HG02973 (cell line): ENCODE data around the gene HPCAL1.
A peak's percentile ranks its signal among the peaks of the same experiment; 100 is the strongest.
"Not testable (repeated sequence)": the region's sequence is repeated elsewhere in the genome, so short reads cannot be mapped to it uniquely, and the experiment has no call there.

ENCODE experiments used
- ATAC-seq: cut with Tn5 transposase; IDR thresholded peaks from one replicate; pipeline ENCODE4 v1.9.1; 2021; ENCODE audit warnings: moderate library complexity; ENCODE audit not compliant: unreplicated experiment

Gene HPCAL1

DNA sequence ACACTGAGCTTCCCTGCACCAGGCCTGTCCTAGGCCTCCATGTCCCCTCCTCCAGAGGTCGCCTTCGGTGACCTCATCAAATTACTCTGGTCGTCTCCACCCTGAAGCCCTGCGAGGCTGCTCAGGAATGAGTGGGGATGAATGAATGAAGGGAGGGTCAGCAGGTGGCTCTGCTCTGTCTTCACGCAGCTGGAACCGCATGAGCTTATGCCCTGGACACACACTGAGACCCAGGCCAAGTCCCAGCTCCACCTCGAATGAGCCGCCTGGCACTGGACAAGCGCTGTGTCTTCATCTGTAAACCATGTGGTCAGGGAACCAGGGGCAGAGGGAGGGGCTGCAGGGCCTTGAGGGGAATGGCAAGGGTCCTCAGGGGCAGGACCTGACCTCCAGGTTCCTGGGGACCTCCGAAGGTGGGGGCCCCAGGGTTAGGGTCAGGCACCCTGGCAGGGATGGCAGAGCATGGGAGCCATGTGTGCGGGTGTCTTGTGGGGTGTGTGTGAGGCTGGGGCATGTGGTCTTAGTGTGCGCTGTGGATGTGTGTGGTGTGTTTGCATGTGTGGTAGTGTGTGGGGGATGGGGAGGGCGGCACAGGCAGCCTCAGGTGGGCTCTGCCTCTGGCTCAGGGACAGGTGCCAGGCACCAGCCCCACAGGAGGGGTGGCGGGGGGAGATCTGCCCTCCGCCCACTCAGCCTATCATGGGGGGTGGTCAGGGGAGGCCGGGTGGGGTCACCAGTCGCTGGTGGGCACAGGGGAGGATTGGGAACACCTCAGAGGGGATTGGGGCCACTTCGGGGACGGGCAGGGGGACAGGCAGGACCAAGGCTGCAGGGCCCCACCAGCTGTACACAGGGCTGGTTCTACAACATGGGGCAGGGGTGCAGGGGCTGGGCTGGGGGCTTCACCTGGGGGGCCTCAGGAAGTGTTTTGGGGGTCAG lies 131.5 kb downstream of the HPCAL1 start:
- no peak for ATAC-seq

- peak; percentile 64 for ATAC-seq
Observed at GRCh38 chr2:10434886-10435819, 132.4 kb downstream of the HPCAL1 start.

DNA sequence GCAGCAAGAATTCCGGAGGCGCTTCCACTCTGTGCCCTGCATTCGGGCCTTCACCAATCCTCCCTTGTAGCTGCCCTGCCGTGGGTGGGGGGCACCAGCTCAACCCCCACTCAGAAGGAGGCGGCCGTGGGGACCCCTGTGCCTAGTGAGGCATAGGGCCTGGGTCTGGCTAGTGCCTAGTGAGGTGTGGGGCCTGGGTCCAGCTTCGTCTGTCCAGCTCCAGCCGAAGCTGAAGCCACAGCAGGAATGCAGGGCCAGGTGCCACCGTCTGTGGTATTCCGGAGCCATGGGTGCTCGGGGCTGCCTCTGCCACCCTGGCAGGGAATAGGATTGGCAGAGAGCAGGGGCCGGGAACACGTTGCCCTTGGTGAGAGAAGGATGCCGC lies 133.1 kb downstream of the HPCAL1 start:
- no peak for ATAC-seq

- no peak for ATAC-seq
Observed at GRCh38 chr2:10436583-10437110, 133.9 kb downstream of the HPCAL1 start.

DNA sequence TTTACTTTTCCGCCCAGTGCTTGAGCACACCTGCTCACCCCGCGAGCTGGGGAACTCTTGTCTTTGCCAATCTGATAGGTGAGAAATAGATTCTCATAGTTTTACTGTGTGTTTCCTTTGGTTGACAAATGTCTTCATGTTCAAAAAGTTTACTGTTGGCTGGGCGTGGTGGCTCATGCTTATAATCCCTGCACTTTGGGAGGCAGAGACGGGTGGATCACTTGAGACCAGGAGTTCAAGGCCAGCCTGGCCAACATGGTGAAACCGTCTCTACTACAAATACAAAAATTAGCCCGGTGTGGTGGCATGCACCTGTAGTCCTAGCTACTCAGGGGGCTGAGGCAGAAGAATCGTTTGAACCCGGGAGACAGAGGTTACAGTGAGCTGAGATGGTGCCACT lies 135.1 kb downstream of the HPCAL1 start:
- ATAC-seq: no peak

DNA sequence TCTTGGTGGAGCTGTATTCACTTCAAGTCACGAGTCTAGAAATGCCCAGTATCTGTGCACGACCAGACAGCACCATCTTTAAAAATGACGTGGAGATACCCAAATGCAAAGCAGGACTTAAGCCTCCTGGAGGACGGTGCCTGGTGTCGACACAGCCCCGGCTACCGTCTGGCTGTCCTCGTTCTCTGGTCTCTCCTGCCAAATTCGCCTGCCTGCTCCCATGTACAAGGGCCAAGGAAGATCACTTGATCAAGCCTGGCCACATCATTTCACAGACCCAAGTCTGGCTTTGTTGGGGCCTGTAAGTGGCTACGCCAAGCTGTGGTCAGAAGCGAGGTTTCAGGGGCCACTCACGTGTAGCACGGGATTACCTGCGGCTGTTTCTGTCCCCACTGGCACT lies 136.0 kb downstream of the HPCAL1 start:
- ATAC-seq: no peak

DNA sequence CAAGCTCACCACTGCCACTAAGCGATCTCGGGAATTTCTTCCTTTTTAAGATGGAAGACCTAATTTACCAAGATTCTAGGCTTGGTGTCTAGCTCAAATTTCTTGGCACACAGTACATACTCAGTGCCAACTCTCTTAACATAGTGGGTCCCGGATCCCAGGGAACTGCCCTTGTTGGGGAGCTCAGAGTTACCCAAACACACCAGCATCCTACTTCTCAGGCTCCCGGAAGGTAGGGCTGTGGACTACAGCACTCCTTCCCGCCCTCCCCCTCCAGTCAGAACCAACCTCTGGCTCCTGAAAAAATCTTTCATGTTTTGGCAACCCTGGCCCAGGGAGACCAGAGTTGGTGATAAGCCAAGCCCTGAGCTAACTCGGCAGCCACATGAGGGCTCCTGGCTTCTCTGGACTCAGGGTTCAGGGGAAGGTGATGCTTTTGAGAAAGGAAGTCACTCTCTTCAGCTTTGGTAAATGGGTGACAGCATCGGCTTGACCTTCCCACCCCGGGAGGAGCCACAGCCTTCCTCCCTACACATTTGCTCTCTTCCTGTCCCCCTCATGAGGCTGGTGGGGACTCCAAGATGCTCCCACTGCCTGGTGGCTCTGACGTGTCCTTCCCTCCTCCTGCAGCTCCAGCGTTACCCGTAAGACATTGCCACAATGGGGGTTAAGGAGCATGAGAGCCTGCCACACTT lies 136.6 kb downstream of the HPCAL1 start:
- no peak for ATAC-seq

DNA sequence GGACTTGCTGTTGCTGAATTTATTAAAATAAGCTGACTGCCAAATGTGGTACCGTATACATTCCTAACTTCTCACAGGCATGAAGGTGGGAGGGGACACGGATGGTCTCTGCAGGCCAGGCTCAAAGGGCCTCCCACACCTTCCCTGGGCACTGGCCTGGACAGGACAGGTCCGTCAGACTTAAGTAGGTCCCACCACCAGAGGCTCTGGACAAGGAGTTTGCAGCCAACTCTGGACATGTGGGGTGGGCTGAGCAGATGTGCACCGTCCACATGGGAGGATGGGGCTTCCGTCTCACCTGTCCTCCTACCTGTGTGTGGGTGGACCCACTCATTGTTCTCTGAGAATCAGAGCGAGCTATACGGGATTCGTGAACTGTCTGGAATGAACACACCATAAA lies 137.3 kb downstream of the HPCAL1 start:
- ATAC-seq: no peak

DNA sequence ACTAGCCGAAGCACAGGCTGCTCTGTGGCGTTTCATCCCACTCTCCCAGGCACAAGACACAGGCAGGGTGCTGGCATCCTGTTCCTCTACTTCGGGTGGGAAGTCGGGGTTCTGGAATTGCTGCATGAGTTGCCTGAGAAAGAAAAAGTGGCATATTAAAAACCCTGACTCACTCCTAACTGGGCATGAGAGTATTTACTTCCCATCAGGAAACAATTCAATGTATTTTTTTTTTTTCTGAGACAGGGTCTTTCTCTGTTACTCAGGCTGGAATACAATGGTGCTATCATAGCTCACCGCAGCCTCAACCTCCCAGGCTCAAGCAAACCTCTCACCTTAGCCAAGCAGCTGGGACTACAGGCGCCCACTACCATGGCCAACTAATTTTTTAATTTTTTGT lies 138.0 kb downstream of the HPCAL1 start:
- ATAC-seq: no peak

DNA sequence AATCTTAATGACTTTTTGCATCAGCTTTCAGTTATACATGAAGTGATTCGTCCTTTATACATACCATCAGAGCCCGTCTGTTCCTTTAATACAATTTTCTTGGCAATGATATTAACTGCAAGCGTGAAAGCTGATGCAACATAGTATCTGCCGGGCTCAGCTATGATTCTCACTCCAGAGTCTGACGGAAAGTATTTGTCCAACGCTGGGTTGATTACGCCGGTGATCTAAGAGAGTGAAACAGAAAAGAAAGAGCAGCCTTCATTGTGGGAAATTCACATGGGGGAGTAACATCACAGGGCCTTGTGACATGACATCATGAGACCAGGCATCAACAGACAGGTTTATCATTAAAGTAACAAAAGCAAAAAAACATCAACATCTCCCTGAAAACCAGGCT lies 139.2 kb downstream of the HPCAL1 start:
- no peak for ATAC-seq

- ATAC-seq: not testable (repeated sequence)
Observed at GRCh38 chr2:10442469-10443126, 139.9 kb downstream of the HPCAL1 start.

GRCh38 chr2:10444463-10444862 lies 141.8 kb downstream of the HPCAL1 start:
- ATAC-seq: no peak

- ATAC-seq: no peak
Observed at GRCh38 chr2:10446631-10447030, 143.9 kb downstream of the HPCAL1 start.

DNA sequence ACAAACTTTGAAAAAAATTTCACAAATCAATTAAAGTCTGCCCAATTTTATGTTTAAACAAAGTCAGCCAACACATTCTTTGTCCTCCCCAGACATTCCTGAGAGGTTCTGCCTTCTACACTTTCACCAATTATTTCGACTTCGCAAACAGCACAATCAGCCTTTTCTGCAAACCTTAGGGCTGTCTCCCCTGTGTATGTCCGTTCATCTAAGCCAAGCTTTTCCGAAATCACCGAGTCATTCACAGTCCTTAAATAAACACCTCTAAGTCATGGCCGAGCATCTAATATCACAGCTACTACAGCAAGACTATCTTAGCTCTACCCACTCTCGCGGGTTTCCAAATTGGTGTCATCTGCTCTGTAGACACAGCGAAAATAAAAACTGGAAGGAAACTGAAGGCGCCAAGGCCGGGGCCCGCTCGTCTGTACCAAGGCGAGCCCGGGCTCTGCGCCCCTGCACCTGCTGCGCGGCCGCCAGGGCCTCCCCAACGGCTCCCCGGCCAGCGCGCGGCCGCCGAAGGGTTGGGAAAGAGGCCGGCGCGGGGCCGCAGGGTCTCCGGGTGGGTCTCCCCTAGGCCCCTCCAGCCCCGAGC lies 144.7 kb downstream of the HPCAL1 start:
- peak; percentile 22 for ATAC-seq

- ATAC-seq: peak; percentile 71
Observed at GRCh38 chr2:10447895-10448575, 145.3 kb downstream of the HPCAL1 start, which contains the start of gene ODC1. TSS of gene ODC1 (minus strand) at chr2:10448327. CDS start at chr2:10445032, 3,295 bp downstream.

- peak; percentile 52 for ATAC-seq
Observed at GRCh38 chr2:10448576-10449485, 146.1 kb downstream of the HPCAL1 start.

DNA sequence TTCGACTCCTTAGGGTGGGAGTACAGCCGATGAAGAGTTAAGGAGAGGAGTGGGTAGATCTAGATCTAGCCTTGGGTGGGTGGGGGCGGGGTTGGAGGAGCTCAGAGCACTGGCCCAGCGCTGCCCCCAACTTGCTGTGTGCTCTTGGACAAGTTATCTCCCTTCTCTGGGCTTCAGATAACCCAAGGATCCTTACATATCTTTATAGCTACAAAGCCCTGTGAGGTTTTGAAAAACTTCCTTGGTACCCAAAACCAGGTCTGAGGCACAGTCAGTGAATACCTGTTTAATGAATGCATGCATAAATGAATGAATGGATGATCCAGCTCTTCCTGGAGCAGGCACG lies 146.8 kb downstream of the HPCAL1 start:
- ATAC-seq: no peak
